HG02938 (cell line): Measurements from ENCODE around the gene APBA1.
"Not testable (repeated sequence)": the region's sequence is repeated elsewhere in the genome, so short reads cannot be mapped to it uniquely, and the experiment has no call there.

Source experiments
- ATAC-seq: cut with Tn5 transposase; IDR thresholded peaks from one replicate; pipeline ENCODE4 v1.9.1; 2021; ENCODE audit warnings: mild to moderate bottlenecking, moderate library complexity; ENCODE audit not compliant: unreplicated experiment

Gene APBA1

GRCh38 chr9:69609156-69609555 lies 63.0 kb downstream of the APBA1 start:
- no peak for ATAC-seq

GRCh38 chr9:69606089-69606488 lies 66.1 kb downstream of the APBA1 start:
- no peak for ATAC-seq

- no peak for ATAC-seq
Measured at GRCh38 chr9:69605406-69605805, 66.8 kb downstream of the APBA1 start.

GRCh38 chr9:69604568-69605219 lies 67.5 kb downstream of the APBA1 start:
- no peak for ATAC-seq

- ATAC-seq, result no peak
Measured at GRCh38 chr9:69603656-69604055, 68.5 kb downstream of the APBA1 start.

- ATAC-seq, result no peak
Measured at GRCh38 chr9:69602773-69603172, 69.4 kb downstream of the APBA1 start.

- no peak for ATAC-seq
Measured at GRCh38 chr9:69601698-69602097, 70.5 kb downstream of the APBA1 start.

- no peak for ATAC-seq
Measured at GRCh38 chr9:69600314-69601047, 71.7 kb downstream of the APBA1 start.

- no peak for ATAC-seq
Measured at GRCh38 chr9:69599232-69599971, 72.8 kb downstream of the APBA1 start.

GRCh38 chr9:69596906-69597305 lies 75.3 kb downstream of the APBA1 start:
- ATAC-seq, result not testable (repeated sequence)

GRCh38 chr9:69594180-69594579 lies 78.0 kb downstream of the APBA1 start:
- ATAC-seq, result no peak

- no peak for ATAC-seq
Measured at GRCh38 chr9:69593756-69594155, 78.4 kb downstream of the APBA1 start.

GRCh38 chr9:69593301-69593700 lies 78.9 kb downstream of the APBA1 start:
- ATAC-seq, result no peak

- no peak for ATAC-seq
Measured at GRCh38 chr9:69590266-69590665, 81.9 kb downstream of the APBA1 start.

- no peak for ATAC-seq
Measured at GRCh38 chr9:69589156-69589555, 83.0 kb downstream of the APBA1 start.

GRCh38 chr9:69585571-69585970 lies 86.6 kb downstream of the APBA1 start:
- ATAC-seq, result no peak

GRCh38 chr9:69584759-69585158 lies 87.4 kb downstream of the APBA1 start:
- ATAC-seq, result no peak

- ATAC-seq, result no peak
Measured at GRCh38 chr9:69583645-69584234, 88.4 kb downstream of the APBA1 start.

GRCh38 chr9:69582544-69583297 lies 89.5 kb downstream of the APBA1 start:
- ATAC-seq, result no peak

GRCh38 chr9:69582018-69582417 lies 90.2 kb downstream of the APBA1 start:
- ATAC-seq, result no peak
